Activated naive CD4-positive, alpha-beta T cell treated with anti-CD3 and anti-CD28 coated beads, Interleukin-2, amount 10 ng/mL, durations not matched to agents 5 hours and 36 hours (primary cell): ENCODE results near the gene RPS19. TPM values are rescaled to one million over a fixed set of nuclear protein-coding genes. Genes with fewer than 3 reads are reported as not detected.

Experiments
- microRNA-seq: library from miRNA; unstranded; fragments of <30 nt; microRNA quantifications from one replicate; pipeline ENCODE4 v1.2.0, GENCODE V29; 2022; ENCODE audit warnings: borderline microRNAs expressed, borderline replicate concordance
- total RNA-seq, 2 experiments: library from RNA; stranded (reverse); gene quantifications; one replicate each; pipeline ENCODE4 v1.2.3, GENCODE V29; 2021

Gene RPS19
- total RNA-seq, result 1,000 to 10,000 TPM; 3,420 to 3,459 TPM

DNA sequence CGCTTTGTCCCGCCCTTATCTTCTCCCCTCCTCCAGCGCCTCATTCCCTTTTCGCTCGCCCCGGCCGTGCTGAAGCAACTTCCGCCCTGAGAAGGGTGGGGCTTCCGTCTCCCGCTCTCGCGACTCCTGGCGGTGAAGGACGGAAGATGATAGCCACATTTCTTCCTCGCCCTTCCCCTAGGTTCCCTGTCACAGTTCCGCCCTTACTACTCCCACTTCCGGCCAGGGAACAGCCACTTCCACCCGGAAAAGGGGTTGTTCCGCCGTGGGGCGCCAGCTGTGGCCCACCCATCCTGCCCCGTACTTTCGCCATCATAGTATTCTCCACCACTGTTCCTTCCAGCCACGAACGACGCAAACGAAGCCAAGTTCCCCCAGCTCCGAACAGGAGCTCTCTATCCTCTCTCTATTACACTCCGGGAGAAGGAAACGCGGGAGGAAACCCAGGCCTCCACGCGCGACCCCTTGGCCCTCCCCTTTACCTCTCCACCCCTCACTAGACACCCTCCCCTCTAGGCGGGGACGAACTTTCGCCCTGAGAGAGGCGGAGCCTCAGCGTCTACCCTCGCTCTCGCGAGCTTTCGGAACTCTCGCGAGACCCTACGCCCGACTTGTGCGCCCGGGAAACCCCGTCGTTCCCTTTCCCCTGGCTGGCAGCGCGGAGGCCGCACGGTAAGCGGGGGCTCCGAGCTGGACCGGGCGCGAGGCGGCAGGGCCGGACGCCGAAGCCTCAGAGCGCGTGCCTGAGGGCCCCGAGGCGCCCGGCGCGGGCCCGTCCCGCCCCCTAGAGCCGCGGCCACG, at the start of gene RPS19:
Gene RPS19, plus strand, starts transcription at position 638 of the 801 bp plus-strand sequence. CDS start 520 bp downstream, outside the sequence.

GRCh38 chr19:41844601-41845000, 15.5 kb upstream of the RPS19 start, which contains the start of gene LYPD4:
TSS of gene LYPD4 (minus strand) at chr19:41844683. CDS start at chr19:41839285, 5,398 bp downstream.

DNA sequence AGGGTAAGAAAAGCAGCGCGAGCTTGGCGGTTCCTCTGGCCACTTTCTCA, 15.2 kb upstream of the RPS19 start, which contains the start of gene DMRTC2:
Gene DMRTC2, plus strand, starts transcription at position 42 of the 50 bp plus-strand sequence. CDS start 2,387 bp downstream, outside the sequence.

GRCh38 chr19:41876847-41877832, 17.1 kb downstream of the RPS19 start, which contains the start of gene CD79A:
TSS of gene CD79A (plus strand) at chr19:41877279. CDS start at chr19:41877305, 26 bp downstream.

DNA sequence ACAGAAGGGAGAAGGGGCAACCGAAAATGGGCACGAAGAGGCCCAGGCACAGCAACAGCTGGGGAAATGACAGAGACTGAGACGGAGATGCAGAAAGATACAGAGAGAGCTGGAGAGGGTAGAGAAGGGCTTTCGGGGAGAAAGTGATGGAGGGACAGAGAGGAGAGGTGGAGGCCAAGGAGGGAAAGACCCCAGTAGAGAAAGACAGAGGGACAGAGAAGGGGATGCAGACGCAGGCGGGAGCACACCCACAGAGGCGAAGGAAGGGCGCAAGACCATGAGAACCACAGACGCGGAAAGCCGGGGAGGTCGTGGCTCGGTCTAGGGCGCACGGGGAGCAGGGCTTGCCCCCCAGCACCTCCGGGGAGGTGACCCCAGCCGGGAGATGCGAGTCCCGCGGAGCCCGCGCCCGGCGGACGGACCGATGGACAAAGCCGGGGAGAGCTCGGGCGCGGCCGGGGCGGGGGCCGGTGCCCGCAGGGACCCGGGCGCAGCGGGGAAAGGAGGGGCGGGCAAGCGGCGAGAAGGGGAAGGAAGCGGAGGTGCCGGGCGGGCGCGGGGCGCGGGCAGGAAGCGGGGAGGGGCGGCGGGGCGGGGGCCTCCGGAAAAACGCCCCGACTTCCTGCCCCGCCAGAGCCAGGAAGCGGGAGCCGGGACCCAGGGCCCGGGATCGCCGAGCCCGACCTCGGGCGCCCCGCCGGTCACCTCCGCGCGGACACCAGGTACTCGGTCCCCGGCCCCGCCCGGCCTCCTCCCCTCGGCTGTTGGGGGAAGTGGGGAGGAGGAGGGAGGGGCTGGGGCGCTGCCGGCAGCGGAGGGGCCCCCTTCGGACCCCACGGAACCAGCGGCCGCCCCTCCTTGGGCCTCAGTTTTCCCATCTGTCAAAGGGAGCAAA, 22.8 kb downstream of the RPS19 start, which contains the start of gene ARHGEF1:
Gene ARHGEF1, plus strand, starts transcription at position 617 of the 895 bp plus-strand sequence. CDS start 4,899 bp downstream, outside the sequence.

Small RNA genes within 50 kb of the gene (microRNA-seq; reads per million reads assigned to microRNA genes)
- not detected for gene MIR6797

Other genes starting within 250 kb of the RPS19 start
- not detected for gene CEACAM4, start 233.2 kb upstream of the RPS19 start, total RNA-seq
- not detected for gene CEACAM7, start 172.0 kb upstream of the RPS19 start, total RNA-seq
- not detected for gene CEACAM5, start 151.6 kb upstream of the RPS19 start, total RNA-seq
- not detected for gene CEACAM6, start 104.7 kb upstream of the RPS19 start, total RNA-seq
- not detected for gene CEACAM3, start 63.7 kb upstream of the RPS19 start, total RNA-seq
- not detected for gene LYPD4, start 15.6 kb upstream of the RPS19 start, total RNA-seq
- not detected for gene DMRTC2, start 15.2 kb upstream of the RPS19 start, total RNA-seq
- 1 to 10 TPM; 8.6 to 9.3 TPM for gene CD79A, start 17.0 kb downstream of the RPS19 start, total RNA-seq
- gene ARHGEF1, start 22.9 kb downstream of the RPS19 start, total RNA-seq, result 100 to 1,000 TPM; 771 to 829 TPM
- gene ERFL, start 68.2 kb downstream of the RPS19 start, total RNA-seq, result 1 to 10 TPM; 2.2 to 2.6 TPM
- 10 to 100 TPM; 75.1 to 78.9 TPM for gene RABAC1, start 99.1 kb downstream of the RPS19 start, total RNA-seq
- 1 to 10 TPM; 1.2 to 1.3 TPM for gene ATP1A3, start 134.0 kb downstream of the RPS19 start, total RNA-seq
- under 1 TPM; 0.38 to 0.67 TPM for gene GRIK5, start 210.0 kb downstream of the RPS19 start, total RNA-seq
- gene ZNF574, start 215.9 kb downstream of the RPS19 start, total RNA-seq, result 10 to 100 TPM; 13.5 to 14.6 TPM